ENCODE results near the gene CHST8. TPM values are rescaled to one million over a fixed set of nuclear protein-coding genes. Genes with fewer than 3 reads are reported as not detected.

Gene CHST8
- total RNA-seq, 2 experiments from 2014 or later: not detected

DNA sequence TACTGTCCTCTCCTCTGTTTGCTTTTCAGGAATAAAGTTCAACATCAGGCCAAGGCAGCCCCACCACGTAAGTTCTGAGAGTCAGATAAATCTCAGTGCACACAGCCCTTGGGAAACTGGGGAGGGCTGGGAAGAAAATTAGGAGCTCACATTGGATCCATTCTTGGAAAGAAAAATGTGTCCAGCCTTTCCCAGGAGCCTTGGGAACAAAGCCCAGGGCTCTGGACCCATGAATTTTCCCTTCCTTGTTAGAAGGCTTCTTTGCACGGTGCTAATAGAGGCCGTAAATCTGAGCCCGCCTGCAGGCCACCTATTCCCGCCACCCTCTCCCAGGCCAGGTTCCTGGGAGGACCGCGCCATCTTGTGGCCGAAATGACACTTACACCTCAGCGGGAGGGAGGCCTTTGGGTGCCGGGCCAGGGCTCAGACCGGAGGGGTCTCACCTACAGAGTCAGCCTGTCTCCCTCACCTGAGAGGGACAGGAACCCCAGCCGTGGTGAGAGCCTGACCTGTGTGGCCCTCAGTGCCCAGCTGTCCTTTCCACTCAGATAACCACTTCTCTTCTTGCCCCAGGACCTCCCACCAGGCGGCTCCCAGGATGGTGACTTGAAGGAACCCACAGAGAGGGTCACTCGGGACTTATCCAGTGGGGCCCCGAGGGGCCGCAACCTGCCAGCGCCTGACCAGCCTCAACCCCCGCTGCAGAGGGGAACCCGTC, 149.8 kb downstream of the CHST8 start:
- no peaks in the 10 kb centered on the region for H3K36me3 Mint-ChIP-seq
- H3K4me3 Mint-ChIP-seq: no peak overlapping the region
- no peak overlapping the region for H3K27ac Mint-ChIP-seq
- no peaks in the 10 kb centered on the region for H3K4me1 Mint-ChIP-seq
- no peaks in the 10 kb centered on the region for H3K9me3 Mint-ChIP-seq
- H3K27me3 Mint-ChIP-seq: peaks cover 23% of the 10 kb centered on the region
- DNase-seq: peak; percentile 70

DNA sequence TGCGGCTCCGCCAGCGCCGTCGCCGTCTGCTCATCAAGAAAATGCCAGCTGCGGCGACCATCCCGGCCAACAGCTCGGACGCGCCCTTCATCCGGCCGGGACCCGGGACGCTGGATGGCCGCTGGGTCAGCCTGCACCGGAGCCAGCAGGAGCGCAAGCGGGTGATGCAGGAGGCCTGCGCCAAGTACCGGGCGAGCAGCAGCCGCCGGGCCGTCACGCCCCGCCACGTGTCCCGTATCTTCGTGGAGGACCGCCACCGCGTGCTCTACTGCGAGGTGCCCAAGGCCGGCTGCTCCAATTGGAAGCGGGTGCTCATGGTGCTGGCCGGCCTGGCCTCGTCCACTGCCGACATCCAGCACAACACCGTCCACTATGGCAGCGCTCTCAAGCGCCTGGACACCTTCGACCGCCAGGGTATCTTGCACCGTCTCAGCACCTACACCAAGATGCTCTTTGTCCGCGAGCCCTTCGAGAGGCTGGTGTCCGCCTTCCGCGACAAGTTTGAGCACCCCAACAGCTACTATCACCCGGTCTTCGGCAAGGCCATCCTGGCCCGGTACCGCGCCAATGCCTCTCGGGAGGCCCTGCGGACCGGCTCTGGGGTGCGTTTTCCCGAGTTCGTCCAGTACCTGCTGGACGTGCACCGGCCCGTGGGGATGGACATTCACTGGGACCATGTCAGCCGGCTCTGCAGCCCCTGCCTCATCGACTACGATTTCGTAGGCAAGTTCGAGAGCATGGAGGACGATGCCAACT, 150.5 kb downstream of the CHST8 start:
- no peak overlapping the region for H3K4me3 Mint-ChIP-seq
- peaks cover 23% of the 10 kb centered on the region for H3K27me3 Mint-ChIP-seq
- no peak overlapping the region for H3K27ac Mint-ChIP-seq
- H3K36me3 Mint-ChIP-seq: no peaks in the 10 kb centered on the region
- no peaks in the 10 kb centered on the region for H3K9me3 Mint-ChIP-seq
- H3K4me1 Mint-ChIP-seq: no peaks in the 10 kb centered on the region
- DNase-seq: no peak

DNA sequence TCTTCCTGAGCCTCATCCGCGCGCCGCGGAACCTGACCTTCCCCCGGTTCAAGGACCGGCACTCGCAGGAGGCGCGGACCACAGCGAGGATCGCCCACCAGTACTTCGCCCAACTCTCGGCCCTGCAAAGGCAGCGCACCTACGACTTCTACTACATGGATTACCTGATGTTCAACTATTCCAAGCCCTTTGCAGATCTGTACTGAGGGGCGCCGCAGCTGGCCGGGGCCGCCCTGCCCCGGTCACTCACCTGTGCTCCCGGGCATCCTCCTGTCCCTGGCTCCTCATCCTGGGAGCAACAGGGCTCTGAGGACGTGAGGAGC, 151.1 kb downstream of the CHST8 start:
- Mint-ChIP-seq H3K27me3 (peaks cover 22% of the 10 kb centered on the region), H3K27ac (no peak overlapping the region), H3K9me3 (no peaks in the 10 kb centered on the region), H3K4me1 (no peaks in the 10 kb centered on the region), H3K36me3 (no peaks in the 10 kb centered on the region), H3K4me3 (no peak overlapping the region)
- no peak for DNase-seq

DNA sequence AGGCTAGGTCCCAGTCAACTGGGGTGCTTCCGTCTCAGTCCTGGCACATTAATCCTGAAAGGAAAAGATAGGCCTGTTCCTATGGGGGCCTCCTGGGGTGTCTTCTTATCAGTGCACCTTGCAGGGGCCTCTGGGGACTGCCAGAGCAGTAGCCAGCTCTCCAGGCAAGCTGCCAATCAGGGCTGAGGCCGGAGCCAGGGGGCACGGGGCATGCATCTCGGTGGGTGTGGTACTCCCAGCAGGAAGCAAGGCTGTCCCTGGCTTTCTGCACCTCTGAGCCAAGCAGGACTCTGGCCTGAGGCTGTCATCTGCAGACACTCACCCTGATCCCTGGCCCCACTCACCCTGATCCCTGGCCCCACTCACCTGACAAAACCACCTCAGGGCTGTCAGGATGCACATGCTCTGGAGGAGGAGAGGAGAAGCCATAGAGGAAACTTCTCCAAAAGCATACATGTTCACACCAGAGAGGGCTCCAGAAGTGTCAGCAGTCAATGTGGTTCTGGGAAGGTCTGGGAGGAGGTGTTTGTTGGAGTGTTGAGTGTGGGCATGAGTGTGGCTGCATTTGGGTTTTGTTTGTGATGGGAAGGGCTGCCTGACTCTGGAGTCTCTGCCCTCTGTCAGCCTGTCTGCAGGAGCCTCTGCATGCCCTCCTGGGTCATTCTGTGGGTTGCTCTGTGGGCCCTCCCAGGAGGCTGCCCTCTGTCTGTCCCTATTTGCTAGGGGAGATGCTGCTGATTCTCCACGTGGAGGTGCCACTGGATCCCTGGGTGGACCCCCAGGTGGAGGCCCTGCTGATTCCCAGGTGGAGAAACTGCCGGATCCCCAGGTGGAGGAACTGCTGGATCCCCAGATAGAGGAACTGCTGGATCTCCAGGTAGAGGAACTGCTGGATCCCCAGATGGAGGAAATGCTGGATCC, 152.2 kb downstream of the CHST8 start:
- DNase-seq: no peak
- no peak overlapping the region for H3K27ac Mint-ChIP-seq
- no peak overlapping the region for H3K4me3 Mint-ChIP-seq
- no peaks in the 10 kb centered on the region for H3K9me3 Mint-ChIP-seq
- H3K36me3 Mint-ChIP-seq: no peaks in the 10 kb centered on the region
- H3K4me1 Mint-ChIP-seq: no peaks in the 10 kb centered on the region
- peaks cover 27% of the 10 kb centered on the region for H3K27me3 Mint-ChIP-seq

DNA sequence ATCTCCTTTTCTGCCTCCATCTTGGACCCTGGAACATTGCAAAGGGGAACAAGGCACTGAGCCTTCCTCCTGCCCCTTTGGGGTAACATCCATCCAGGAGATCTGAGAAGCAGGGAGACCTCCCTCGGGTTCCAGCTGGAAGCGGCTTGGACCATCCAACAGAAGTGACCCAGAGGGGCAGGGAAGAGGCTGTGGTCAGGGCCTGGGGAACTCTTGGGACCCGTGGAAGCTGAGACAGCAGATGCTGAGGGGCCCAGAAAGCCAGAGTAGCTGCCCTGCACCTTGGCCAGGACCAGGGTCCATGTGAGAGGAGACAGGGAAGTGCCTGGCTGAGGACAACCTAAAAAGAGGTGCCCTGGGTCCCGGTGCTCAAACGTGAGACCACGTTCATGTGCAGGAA, 153.0 kb downstream of the CHST8 start:
- peaks cover 27% of the 10 kb centered on the region for H3K27me3 Mint-ChIP-seq
- no peak overlapping the region for H3K4me3 Mint-ChIP-seq
- H3K36me3 Mint-ChIP-seq: no peaks in the 10 kb centered on the region
- no peak for DNase-seq
- no peaks in the 10 kb centered on the region for H3K9me3 Mint-ChIP-seq
- H3K4me1 Mint-ChIP-seq: no peaks in the 10 kb centered on the region
- no peak overlapping the region for H3K27ac Mint-ChIP-seq

DNA sequence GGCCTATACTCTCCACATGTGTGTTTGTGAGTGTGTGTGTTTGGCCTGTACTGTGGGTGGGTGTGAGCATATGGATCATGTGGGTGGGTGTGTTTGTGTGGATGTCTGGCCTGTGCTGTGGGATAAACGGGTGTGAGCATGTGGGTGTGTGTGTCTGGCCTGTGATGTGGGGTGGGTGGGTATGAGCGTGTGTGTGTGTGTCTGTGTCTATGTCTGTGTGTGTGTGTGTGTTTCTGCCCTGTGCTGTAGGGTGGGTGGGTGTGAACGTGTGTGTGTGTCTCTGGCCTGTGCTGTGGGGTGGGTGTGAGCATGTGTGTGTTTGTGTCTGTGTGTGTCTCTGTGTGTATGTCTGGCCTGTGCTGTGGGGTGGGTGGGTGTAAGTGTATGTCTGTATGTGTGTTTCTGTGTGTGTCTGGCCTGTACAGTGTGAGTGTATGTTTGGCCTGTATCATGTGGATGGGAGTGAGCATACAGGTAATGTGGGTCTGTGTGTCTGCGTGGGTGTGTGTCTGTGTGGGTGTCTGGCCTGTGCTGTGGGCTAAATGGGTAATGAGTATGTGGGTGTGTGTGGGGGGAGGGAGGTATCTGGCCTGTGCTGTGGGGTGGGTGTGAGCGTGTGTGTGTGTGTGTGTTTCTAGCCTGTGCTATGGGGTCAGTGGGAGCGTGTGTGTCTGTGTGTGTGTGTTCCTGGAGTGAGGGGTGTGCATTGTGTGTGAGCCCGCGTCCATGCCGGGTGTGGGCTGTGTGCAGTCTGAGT, 154.2 kb downstream of the CHST8 start:
- no peak overlapping the region for H3K27ac Mint-ChIP-seq
- no peak overlapping the region for H3K4me3 Mint-ChIP-seq
- H3K27me3 Mint-ChIP-seq: peaks cover 33% of the 10 kb centered on the region

DNA sequence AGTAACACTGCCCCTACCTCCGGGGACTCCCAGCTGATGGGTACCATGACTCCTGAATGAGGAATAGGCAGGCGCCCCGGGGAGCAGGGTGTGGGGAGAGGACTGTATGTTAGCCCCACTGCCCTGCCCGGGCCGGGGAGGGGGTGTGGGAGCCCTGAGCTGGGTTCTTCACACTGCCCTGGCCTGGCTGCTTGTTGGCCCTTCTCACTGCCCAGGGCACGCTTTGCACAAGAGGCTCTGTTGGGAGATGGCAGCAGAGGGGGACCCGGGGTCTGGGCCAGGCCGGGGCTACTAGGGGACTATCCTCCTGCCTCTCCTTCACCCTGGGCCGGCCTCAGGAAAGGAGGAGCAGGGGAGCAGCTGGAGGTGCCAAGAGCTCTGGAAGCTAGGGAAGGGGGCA, 155.6 kb downstream of the CHST8 start:
- Mint-ChIP-seq H3K4me1 (no peaks in the 10 kb centered on the region), H3K27ac (no peak overlapping the region)
- DNase-seq: no peak

More for the DNA sequence above, 154.2 kb downstream of the CHST8 start:
- no peak for DNase-seq
- no peaks in the 10 kb centered on the region for H3K9me3 Mint-ChIP-seq
- no peaks in the 10 kb centered on the region for H3K4me1 Mint-ChIP-seq
- H3K36me3 Mint-ChIP-seq: no peaks in the 10 kb centered on the region

DNA sequence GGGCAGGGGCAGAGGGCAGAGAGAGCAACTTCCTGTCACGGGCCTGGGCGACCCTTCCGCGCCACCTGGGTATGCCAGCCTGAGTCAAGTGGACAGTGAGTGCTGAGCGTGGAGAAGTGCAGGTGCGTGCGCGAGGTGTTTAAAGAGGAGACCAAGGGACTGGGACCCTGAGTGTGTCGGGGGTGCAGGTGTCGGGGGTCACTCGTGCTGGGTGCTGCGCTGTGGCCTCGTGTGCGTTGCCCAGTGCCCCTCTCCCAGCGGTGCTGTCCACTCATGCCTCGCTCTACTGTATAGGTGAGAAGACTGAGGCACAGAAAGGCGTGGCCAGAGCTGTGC, 156.0 kb downstream of the CHST8 start:
- no peak overlapping the region for H3K4me3 Mint-ChIP-seq
- no peak overlapping the region for H3K27ac Mint-ChIP-seq
- H3K9me3 Mint-ChIP-seq: no peaks in the 10 kb centered on the region
- no peaks in the 10 kb centered on the region for H3K4me1 Mint-ChIP-seq
- DNase-seq: no peak
- H3K27me3 Mint-ChIP-seq: peaks cover 33% of the 10 kb centered on the region
- no peaks in the 10 kb centered on the region for H3K36me3 Mint-ChIP-seq

More for the DNA sequence above, 155.6 kb downstream of the CHST8 start:
- Mint-ChIP-seq H3K9me3 (no peaks in the 10 kb centered on the region), H3K27me3 (peaks cover 33% of the 10 kb centered on the region), H3K36me3 (no peaks in the 10 kb centered on the region), H3K4me3 (no peak overlapping the region)

DNA sequence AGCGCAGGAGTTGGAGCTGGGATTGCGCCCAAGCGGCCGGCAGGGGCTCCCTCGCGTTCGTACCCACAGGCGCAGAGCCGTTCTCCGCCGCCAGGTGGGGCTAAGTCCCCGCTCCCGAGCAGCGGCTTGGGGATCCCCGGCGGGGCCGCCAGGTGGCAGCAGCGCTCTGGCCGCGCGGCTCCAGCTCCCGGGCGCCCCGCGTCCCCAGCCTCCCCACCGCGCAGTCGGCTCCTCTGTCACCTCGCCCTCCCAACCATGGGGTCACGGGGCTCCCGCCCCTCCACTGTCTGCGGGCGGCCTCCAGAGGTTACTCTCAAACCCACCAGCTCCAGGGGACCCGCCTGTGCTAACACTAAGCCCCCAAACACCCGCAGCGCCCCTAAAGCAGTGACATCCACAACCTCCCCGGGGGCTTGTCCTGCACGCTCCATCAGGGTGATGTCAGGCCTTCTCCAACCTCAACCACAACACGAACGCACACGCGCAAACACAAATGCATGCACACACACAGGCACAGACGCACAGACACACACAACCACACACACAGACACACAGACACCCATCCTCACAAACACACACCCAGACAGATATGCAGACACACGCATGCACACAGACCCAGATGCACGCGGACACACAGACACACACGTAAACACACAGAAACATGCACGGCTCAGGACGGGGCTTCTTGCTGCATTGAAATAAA, 156.5 kb downstream of the CHST8 start:
- Mint-ChIP-seq H3K36me3 (no peaks in the 10 kb centered on the region), H3K4me1 (no peaks in the 10 kb centered on the region), H3K4me3 (no peak overlapping the region), H3K27me3 (peaks cover 33% of the 10 kb centered on the region), H3K27ac (no peak overlapping the region), H3K9me3 (no peaks in the 10 kb centered on the region)
- peak; percentile 86 for DNase-seq

DNA sequence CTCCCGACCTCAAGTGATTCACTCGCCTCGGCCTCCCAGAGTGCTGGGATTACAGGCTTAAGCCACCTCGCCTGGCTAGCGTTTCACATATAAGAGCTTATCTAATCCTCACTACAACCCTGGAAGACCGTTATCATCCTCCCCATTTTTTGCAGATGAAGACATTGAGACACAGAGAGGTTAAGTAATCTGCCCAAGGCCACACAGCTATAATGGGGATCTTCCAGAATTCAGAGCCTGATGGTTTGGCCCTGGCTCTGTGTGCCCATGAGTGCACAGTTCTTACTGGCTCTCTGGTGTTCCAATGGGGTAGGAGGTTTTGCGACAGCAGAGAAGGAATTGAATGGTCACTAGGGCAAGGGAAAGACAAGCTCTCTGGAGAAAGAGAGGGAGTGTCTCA, 158.1 kb downstream of the CHST8 start:
- peaks cover 29% of the 10 kb centered on the region for H3K27me3 Mint-ChIP-seq
- no peak overlapping the region for H3K4me3 Mint-ChIP-seq
- no peaks in the 10 kb centered on the region for H3K9me3 Mint-ChIP-seq
- no peak overlapping the region for H3K27ac Mint-ChIP-seq
- H3K36me3 Mint-ChIP-seq: no peaks in the 10 kb centered on the region
- no peak for DNase-seq
- no peaks in the 10 kb centered on the region for H3K4me1 Mint-ChIP-seq

DNA sequence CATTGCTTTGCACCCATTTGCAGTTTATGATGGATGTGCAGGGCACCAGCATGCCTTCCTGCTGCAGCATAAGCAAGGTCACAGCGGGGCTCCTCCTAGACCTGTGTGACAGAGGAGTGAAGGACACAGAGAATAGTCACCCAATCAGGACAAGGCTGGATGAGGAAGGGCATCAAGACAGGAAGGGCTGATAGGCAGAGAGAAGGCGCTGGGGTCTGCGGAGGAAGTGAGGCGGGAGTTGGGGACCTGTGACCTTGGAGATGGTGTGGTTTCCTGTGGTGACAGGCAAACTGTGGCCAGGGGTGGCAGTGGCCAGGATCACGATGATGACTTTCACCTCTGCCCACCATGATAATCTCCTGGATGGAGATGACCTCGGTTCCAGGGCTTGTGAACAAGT, 158.5 kb downstream of the CHST8 start:
- Mint-ChIP-seq H3K4me3 (no peak overlapping the region), H3K4me1 (no peaks in the 10 kb centered on the region), H3K9me3 (no peaks in the 10 kb centered on the region), H3K27me3 (peaks cover 29% of the 10 kb centered on the region), H3K27ac (no peak overlapping the region), H3K36me3 (no peaks in the 10 kb centered on the region)
- DNase-seq: no peak

DNA sequence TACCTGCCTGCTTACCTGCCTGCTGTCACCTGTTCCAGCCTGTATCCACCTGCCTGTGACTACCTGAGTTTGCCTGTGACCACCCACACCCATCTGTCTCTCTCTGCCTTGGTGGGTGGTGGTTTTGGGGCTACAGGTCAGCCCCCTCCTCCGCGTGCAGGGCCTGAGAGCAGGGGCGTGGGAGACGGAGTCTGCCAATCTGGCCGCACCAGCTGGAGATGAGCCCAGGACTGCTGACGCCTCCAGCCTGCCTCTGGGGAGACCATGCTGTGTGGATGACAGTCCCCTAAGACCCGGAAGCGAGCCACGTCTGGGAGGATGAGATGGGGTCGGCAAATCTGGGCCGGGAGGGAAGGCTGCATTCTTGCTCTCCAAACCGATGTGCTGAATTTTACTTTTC, 159.0 kb downstream of the CHST8 start:
- Mint-ChIP-seq H3K36me3 (no peaks in the 10 kb centered on the region), H3K27me3 (peaks cover 29% of the 10 kb centered on the region), H3K4me1 (peaks cover 2% of the 10 kb centered on the region), H3K27ac (no peak overlapping the region), H3K4me3 (no peak overlapping the region), H3K9me3 (no peaks in the 10 kb centered on the region)
- DNase-seq: no peak

DNA sequence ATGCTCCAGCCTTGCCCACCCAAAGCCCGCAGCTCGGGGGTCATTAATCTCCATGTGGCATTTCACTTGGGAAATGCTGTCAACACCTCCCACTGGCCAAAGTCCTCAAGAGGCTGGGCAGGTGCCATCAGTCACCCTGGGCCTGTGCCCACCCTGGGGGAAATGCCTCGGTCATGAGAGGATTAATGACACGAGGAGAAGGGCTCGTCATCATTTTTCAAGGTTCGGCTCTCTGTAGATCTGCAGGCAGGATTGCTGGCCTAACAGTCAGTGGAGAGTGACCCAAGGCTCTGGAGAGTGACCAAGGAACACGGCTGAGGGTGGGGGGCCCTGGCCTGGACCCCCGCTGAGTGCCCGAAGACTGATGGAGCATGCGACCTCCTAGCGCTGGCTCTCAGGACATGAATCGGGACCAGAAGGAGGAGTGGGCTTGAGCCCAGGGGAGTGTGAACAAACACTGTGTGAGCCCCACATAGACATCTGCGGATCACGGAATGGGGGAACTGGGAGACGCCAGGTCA, 159.7 kb downstream of the CHST8 start:
- peaks cover 5% of the 10 kb centered on the region for H3K4me1 Mint-ChIP-seq

DNA sequence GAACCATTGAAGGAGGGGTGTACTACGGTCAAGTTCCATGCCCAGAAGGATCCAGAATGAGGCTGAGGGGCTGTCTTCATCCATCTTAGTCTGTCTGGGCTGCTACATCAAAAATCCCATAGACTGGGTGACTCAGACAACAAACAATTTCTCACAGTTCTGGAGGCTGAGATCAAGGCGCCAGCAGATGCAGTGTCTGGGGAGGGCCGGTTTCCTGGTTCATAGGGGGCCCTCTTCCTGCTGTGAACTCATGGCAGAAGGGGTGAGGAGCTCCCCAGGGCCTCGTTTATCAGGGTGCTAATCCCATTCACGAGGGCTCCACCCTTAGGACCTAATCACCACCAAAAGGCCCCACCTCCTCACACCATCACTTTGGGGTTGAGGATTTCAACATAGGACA, 160.2 kb downstream of the CHST8 start:
- H3K27ac Mint-ChIP-seq: no peak overlapping the region
- no peak for DNase-seq
- H3K4me3 Mint-ChIP-seq: no peak overlapping the region
- peaks cover 34% of the 10 kb centered on the region for H3K27me3 Mint-ChIP-seq
- H3K9me3 Mint-ChIP-seq: no peaks in the 10 kb centered on the region
- H3K4me1 Mint-ChIP-seq: peaks cover 5% of the 10 kb centered on the region
- H3K36me3 Mint-ChIP-seq: no peaks in the 10 kb centered on the region

More for the DNA sequence above, 159.7 kb downstream of the CHST8 start:
- no peak for DNase-seq
- Mint-ChIP-seq H3K4me3 (no peak overlapping the region), H3K27me3 (peaks cover 29% of the 10 kb centered on the region), H3K9me3 (no peaks in the 10 kb centered on the region), H3K27ac (no peak overlapping the region), H3K36me3 (no peaks in the 10 kb centered on the region)

Measured in activated naive CD8-positive, alpha-beta T cell treated with anti-CD3 and anti-CD28 coated beads for 36 hours (primary cell).